Fibroblast of villous mesenchyme (primary cell): ENCODE measurements around the gene OR4D6. TPM values are rescaled to one million over a fixed set of nuclear protein-coding genes. Genes with fewer than 3 reads are reported as not detected.
"Not testable (repeated sequence)": the region's sequence is repeated elsewhere in the genome, so short reads cannot be mapped to it uniquely, and the experiment has no call there.

Experiments used
- DNase-seq: peaks from one replicate; pipeline ENCODE4 v3.0.0-alpha.2; 2010; ENCODE audit warnings: low read depth
- H3K4me3 ChIP-seq: 2 replicates; pipeline ENCODE4 v1.5.1; 2011; ENCODE audit warnings: low read depth, mild to moderate bottlenecking, low read length
- total RNA-seq: library from RNA; depleted of rRNA; stranded (reverse); fragments of >200 nt; gene quantifications from 2 replicates; pipeline ENCODE4 v1.2.3, GENCODE V29; 2012
- TF ChIP-seq, protein P1 (sequence below): IDR thresholded peaks from 2 replicates; pipeline ENCODE4 v1.5.1; 2012; ENCODE audit warnings: low read depth, mild to moderate bottlenecking, low read length; ENCODE audit not compliant: insufficient read depth

The OR4D6 gene
- total RNA-seq, 1 donor: not detected

DNA sequence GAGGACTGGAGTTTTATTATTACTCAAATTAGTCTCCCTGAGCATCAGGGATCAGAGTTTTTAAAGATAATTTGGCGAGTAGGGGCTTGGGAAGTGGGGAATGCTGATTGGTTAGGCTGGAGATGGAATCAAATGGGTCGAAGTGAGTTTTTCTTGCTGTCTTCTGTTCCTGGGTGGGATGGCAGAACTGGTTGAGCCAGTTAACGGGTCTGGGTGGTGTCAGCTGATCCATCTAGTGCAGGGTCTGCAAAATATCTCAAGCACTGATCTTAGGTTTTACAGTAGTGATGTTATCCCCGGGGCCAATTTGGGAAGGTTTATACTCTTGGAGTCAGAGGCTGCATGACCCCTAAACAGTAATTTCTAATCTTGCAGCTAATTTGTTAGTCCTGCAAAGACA, 31.6 kb upstream of the OR4D6 start:
- TF ChIP-seq, protein P1, sequence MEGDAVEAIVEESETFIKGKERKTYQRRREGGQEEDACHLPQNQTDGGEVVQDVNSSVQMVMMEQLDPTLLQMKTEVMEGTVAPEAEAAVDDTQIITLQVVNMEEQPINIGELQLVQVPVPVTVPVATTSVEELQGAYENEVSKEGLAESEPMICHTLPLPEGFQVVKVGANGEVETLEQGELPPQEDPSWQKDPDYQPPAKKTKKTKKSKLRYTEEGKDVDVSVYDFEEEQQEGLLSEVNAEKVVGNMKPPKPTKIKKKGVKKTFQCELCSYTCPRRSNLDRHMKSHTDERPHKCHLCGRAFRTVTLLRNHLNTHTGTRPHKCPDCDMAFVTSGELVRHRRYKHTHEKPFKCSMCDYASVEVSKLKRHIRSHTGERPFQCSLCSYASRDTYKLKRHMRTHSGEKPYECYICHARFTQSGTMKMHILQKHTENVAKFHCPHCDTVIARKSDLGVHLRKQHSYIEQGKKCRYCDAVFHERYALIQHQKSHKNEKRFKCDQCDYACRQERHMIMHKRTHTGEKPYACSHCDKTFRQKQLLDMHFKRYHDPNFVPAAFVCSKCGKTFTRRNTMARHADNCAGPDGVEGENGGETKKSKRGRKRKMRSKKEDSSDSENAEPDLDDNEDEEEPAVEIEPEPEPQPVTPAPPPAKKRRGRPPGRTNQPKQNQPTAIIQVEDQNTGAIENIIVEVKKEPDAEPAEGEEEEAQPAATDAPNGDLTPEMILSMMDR: no peak
- no peak for DNase-seq
- H3K4me3 ChIP-seq: no peak overlapping the region

DNA sequence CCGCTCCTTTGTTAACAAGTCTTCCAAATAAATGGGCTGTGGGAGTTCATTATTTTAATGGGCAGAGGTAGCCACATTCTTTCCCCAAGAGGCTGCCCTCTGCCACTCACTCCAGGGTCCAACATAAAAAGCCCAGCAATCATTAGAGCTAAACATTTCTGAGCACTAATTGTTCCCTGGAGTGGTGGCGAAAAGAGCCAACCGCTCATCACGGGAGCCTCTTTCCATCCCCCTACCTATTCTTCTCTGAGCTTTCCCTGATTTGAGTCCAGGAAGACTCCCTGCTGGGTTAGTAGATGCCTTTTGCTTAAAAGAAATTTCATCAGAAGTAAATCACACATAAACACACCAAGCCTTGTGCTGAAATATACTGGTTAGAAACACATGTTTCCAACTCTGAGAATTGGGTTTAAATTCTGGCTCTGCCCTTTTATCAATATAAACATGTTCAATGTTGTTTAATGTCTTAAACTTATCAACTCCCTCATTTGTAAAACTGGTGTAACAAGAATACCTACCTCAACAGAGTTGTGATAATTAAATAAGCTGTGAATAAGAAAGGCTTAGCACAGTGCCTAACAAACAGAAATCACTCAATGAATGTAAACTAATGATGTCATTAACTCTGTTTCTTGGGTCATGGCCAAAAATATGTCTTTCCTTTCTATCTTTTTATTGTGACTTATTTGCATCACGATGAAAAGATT, 30.2 kb upstream of the OR4D6 start, which contains the start of gene OR5A2:
TSS of gene OR5A2 (minus strand) at position 53 of the 707 bp plus-strand sequence. CDS start 3,460 bp downstream, outside the sequence.
- H3K4me3 ChIP-seq: no peak within 1 kb of the TSS
- TF ChIP-seq, protein P1: no peak
- no peak for DNase-seq

DNA sequence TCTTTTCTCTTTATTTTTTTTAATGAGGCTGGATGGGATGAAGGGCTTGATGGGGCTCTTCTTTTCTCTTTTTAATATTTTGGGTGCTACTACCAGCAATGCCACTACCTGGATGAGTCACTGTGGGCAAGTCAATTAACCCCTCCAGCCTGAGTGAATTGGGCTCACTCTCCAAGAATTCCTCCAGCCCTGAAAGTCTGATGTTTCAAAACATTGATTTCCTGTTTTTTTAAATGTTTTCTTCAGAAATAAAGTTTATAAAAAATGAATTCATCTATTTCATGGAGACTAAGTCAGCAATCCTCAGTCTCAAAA, 29.7 kb upstream of the OR4D6 start:
- TF ChIP-seq, protein P1: no peak
- DNase-seq: no peak
- H3K4me3 ChIP-seq: no peak overlapping the region

DNA sequence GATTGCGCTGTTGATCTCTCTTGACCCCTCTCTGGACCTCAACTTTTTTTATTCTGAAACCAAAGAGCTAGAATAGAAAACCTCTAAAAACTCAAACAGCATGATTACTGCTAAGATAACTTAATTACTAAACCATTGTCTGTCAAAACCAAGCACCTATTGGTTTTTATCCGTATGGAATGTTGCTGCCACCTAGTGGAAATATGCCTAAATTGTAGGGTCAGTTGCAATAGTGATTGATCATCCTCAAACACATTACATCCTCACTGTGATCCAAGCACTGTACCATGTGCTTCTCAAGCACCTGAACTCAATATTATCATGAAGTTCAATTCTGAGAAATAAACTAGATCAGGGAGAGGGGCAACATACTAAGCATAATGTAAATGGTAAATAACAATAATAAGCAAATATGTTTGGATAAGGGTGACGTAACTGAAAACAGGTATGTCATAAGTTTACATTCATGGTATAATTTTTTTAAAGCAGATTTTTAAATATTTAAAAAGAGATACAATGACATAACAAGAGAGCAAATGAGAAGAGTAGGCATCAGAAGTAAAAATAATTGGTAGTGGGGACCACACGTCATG, 26.7 kb upstream of the OR4D6 start:
- no peak overlapping the region for H3K4me3 ChIP-seq
- peak; percentile 50 for DNase-seq
- TF ChIP-seq, protein P1: peak; percentile 80

DNA sequence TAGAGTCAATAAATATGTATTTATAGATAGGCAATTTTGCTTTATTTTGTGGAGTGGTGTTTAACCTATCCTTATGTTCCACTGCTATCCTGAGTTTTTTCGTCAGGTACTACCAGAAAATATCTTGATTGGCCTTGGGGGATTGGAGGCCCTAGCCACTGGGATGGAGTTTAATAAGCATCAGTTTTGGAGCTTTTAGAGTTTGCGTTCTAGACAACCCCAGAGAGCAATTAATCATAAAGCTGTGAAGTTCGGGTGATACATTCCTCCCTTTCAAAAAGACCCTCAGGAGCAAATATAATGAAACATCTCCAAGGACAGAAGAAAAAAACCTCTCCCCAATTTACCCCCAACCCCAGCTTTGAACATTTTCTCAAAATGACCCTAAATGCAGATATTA, 20.6 kb upstream of the OR4D6 start, which contains the start of gene OR5A1:
TSS of gene OR5A1 (plus strand) at position 301 of the 400 bp plus-strand sequence. CDS start 6,700 bp downstream, outside the sequence.
- TF ChIP-seq, protein P1: no peak
- H3K4me3 ChIP-seq: no peak within 1 kb of the TSS
- no peak for DNase-seq

DNA sequence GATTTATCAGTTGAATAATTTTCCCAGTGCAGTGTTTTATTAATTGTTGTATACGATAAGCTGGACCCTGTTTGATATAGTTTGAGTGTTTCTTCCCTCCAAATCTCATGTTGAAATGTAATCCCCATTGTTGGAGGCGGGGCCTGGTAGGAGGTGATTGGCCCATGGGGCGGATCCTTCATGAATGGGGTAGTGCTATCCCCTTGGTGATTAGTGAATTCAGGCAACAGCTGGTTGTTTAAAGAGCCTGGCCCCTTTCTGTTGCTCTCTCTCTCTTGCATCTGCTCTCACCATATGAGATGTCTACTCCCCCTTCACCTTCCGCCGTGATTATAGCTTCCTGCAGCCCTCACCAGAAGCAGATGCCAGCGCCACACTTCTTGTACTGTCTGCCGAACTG, 19.0 kb upstream of the OR4D6 start:
- H3K4me3 ChIP-seq: no peak overlapping the region
- TF ChIP-seq, protein P1: no peak
- no peak for DNase-seq

DNA sequence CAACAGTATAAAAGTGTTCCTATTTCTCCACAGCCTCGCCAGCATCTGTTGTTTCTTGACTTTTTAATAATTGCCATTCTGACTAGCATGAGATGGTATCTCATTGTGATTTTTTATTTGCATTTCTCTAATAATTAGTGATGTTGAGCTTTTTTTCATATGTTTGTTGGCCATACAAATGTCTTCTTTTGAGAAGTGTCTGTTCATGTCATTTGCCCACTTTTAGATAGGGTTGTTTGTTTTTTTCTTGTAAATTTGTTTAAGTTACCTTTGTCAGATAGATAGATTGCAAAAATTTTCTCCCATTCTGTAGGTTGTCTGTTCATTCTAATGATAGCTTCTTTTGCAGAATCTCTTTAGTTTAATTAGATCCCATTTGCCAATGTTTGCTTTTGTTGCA, 11.1 kb upstream of the OR4D6 start:
- not testable (repeated sequence) for H3K4me3 ChIP-seq, DNase-seq
